ENCODE results near the gene ROCK1. TPM values are rescaled to one million over a fixed set of nuclear protein-coding genes. Genes with fewer than 3 reads are reported as not detected.

ROCK1 gene
- total RNA-seq, 1 donor from 2014 or later = 68.2 TPM

DNA sequence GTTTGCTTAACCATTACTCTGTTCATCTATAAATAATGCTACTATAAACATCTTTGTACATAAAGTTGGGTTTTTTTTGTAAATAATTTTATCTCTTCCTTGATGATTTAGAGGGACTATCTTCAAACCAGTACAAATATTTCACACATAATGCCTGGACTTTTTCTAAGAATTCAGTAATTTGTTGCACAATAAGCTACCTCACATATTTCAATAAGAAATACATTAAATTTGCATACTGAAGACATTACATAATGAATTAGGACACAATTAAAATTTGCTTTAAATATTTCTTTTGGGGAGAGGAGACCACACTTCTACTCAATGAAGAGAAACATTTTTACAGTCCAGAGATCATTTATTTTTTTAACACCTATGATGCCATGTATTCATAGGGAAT lies 7.2 kb upstream of the ROCK1 start:
- Mint-ChIP-seq H3K4me3 (no peak overlapping the region), H3K27ac (no peak overlapping the region), H3K36me3 (ENCODE audit: low read depth) (no peaks in the 10 kb centered on the region), H3K27me3 (no peaks in the 10 kb centered on the region), H3K4me1 (peaks cover 11% of the 10 kb centered on the region), H3K9me3 (no peaks in the 10 kb centered on the region)
- ATAC-seq (ENCODE audit: low read depth) (no peak), DNase-seq (no peak)
- CTCF ChIA-PET = no interaction called here
- TF ChIP-seq, protein P1, sequence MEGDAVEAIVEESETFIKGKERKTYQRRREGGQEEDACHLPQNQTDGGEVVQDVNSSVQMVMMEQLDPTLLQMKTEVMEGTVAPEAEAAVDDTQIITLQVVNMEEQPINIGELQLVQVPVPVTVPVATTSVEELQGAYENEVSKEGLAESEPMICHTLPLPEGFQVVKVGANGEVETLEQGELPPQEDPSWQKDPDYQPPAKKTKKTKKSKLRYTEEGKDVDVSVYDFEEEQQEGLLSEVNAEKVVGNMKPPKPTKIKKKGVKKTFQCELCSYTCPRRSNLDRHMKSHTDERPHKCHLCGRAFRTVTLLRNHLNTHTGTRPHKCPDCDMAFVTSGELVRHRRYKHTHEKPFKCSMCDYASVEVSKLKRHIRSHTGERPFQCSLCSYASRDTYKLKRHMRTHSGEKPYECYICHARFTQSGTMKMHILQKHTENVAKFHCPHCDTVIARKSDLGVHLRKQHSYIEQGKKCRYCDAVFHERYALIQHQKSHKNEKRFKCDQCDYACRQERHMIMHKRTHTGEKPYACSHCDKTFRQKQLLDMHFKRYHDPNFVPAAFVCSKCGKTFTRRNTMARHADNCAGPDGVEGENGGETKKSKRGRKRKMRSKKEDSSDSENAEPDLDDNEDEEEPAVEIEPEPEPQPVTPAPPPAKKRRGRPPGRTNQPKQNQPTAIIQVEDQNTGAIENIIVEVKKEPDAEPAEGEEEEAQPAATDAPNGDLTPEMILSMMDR (IDR thresholded peaks at IDR 0.05) = no peak
- POLR2A ChIA-PET = no interaction called here
- intact Hi-C loops (cut with micrococcal nuclease) = no loop called here

GRCh38 chr18:21117409-21118131 lies 6.0 kb upstream of the ROCK1 start:
- Mint-ChIP-seq H3K4me1 (peaks cover 12% of the 10 kb centered on the region), H3K27ac (no peak overlapping the region), H3K36me3 (ENCODE audit: low read depth) (no peaks in the 10 kb centered on the region), H3K9me3 (no peaks in the 10 kb centered on the region), H3K4me3 (no peak overlapping the region), H3K27me3 (no peaks in the 10 kb centered on the region)
- ATAC-seq (ENCODE audit: low read depth) = peak; percentile 28
- TF ChIP-seq, protein P1 (IDR thresholded peaks at IDR 0.05) = no peak
- CTCF ChIA-PET = no interaction called here
- POLR2A ChIA-PET = no interaction called here
- no peak for DNase-seq
- intact Hi-C loops (cut with micrococcal nuclease) = no loop called here

- H3K4me1 Mint-ChIP-seq = peaks cover 16% of the 10 kb centered on the region
- TF ChIP-seq, protein P1 (IDR thresholded peaks at IDR 0.05) = no peak
- POLR2A ChIA-PET = interaction anchor here (0.5 kb wide), 1 partner anchor 63 kb away, joined by 3 read pairs; no protein-coding TSS in a partner anchor
Measured at GRCh38 chr18:21115519-21116411, 4.2 kb upstream of the ROCK1 start.

GRCh38 chr18:21112543-21113105 lies 1.0 kb upstream of the ROCK1 start:
- ATAC-seq (ENCODE audit: low read depth) (no peak), DNase-seq (no peak)
- ChIA-PET CTCF (interaction anchor here (1.0 kb wide), 1 partner anchor 21 kb away, joined by 4 read pairs; no protein-coding TSS in a partner anchor), POLR2A (interaction anchor here (0.6 to 2.1 kb wide), 4 partner anchors 13 to 628 kb away, joined by 3 to 23 read pairs (median 6); partner anchors contain the start of genes MIB1 and SNRPD1)
- Mint-ChIP-seq H3K4me1 (peaks cover 17% of the 10 kb centered on the region), H3K27me3 (no peaks in the 10 kb centered on the region), H3K9me3 (no peaks in the 10 kb centered on the region), H3K4me3 (no peak overlapping the region), H3K27ac (peak overlapping the region; percentile 97), H3K36me3 (ENCODE audit: low read depth) (peaks cover 11% of the 10 kb centered on the region)
- intact Hi-C loops (cut with micrococcal nuclease) = loop anchor here (5.0 kb wide), 1 partner anchor 590 kb away; the partner anchor contains the start of gene ABHD3
- TF ChIP-seq, protein P1 (IDR thresholded peaks at IDR 0.05) = no peak

More at GRCh38 chr18:21115519-21116411, 4.2 kb upstream of the ROCK1 start:
- no peak overlapping the region for H3K4me3 Mint-ChIP-seq
- H3K9me3 Mint-ChIP-seq = no peaks in the 10 kb centered on the region
- peaks cover 6% of the 10 kb centered on the region for H3K36me3 Mint-ChIP-seq (ENCODE audit: low read depth)
- DNase-seq (no peak), ATAC-seq (ENCODE audit: low read depth) (no peak)
- no peaks in the 10 kb centered on the region for H3K27me3 Mint-ChIP-seq
- no peak overlapping the region for H3K27ac Mint-ChIP-seq
- CTCF ChIA-PET = no interaction called here
- intact Hi-C loops (cut with micrococcal nuclease) = no loop called here
